Thyroid gland (tissue), 4 donors: ENCODE measurements around the gene SMARCAL1.

Source experiments
- CTCF ChIP-seq, 6 experiments: fragments of 200-600 bp in 3 of 6; fragments of 450-650 bp in 3 of 6; sonication (generic) in 3 of 6; IDR thresholded peaks; one replicate each; pipeline ENCODE4 v1.5.1; 2016 to 2019; ENCODE audit warnings: antibody characterized with exemption in 6 of 6, mild to moderate bottlenecking in 2 of 6, inconsistent platforms in 1 of 6, moderate library complexity in 1 of 6
- POLR2A ChIP-seq, 2 donors: fragments of 450-650 bp; IDR thresholded peaks; one replicate each; pipeline ENCODE4 v1.6.1; 2017; ENCODE audit warnings: antibody characterized with exemption in 2 of 2, mild to moderate bottlenecking in 2 of 2, moderate library complexity in 1 of 2

- TF ChIP-seq CTCF (IDR thresholded peaks at IDR 0.05) (no peak), POLR2A (IDR thresholded peaks at IDR 0.05) (no peak)
Measured at GRCh38 chr2:216463148-216463547, 50.9 kb downstream of the SMARCAL1 start.
